Kidney epithelial cell (primary cell): ENCODE results near the gene RAB37. TPM values are rescaled to one million over a fixed set of nuclear protein-coding genes. Genes with fewer than 3 reads are reported as not detected.

Source experiments
- DNase-seq: peaks from one replicate; pipeline ENCODE4 v3.0.0-alpha.2; 2010; ENCODE audit warnings: low read depth
- H3K27me3 ChIP-seq: 2 replicates; pipeline ENCODE4 v1.6.0; 2011; ENCODE audit warnings: low read length; ENCODE audit not compliant: control insufficient read depth, insufficient read depth
- H3K36me3 ChIP-seq: 2 replicates; pipeline ENCODE4 v1.5.1; 2011; ENCODE audit warnings: low read length; ENCODE audit not compliant: control insufficient read depth, insufficient read depth
- H3K4me3 ChIP-seq: 2 replicates; pipeline ENCODE4 v1.5.1; 2011; ENCODE audit warnings: low read depth, mild to moderate bottlenecking, control low read depth, low read length
- CTCF ChIP-seq: IDR thresholded peaks from 2 replicates; pipeline ENCODE4 v1.5.1; 2011; ENCODE audit warnings: mild to moderate bottlenecking, moderate library complexity, low read length, control low read depth, inconsistent platforms; ENCODE audit not compliant: insufficient read depth, poor library complexity, severe bottlenecking
- total RNA-seq: library from RNA; depleted of rRNA; stranded (reverse); fragments of >200 nt; gene quantifications from 2 replicates; pipeline ENCODE4 v1.2.3, GENCODE V29; 2015

Gene RAB37
- total RNA-seq, 1 donor from 2014 or later = not detected

- Histone ChIP-seq H3K4me3 (no peak overlapping the region), H3K27me3 (peaks cover 50% of the 10 kb centered on the region), H3K36me3 (no peaks in the 10 kb centered on the region)
- DNase-seq = no peak
- TF ChIP-seq CTCF = no peak
Observed at GRCh38 chr17:74739227-74739831, 2.3 kb downstream of the RAB37 start.

GRCh38 chr17:74740173-74740572, 3.1 kb downstream of the RAB37 start:
- peaks cover 46% of the 10 kb centered on the region for H3K27me3 ChIP-seq
- H3K4me3 ChIP-seq = no peak overlapping the region
- H3K36me3 ChIP-seq = no peaks in the 10 kb centered on the region
- no peak for TF ChIP-seq CTCF
- no peak for DNase-seq

- TF ChIP-seq CTCF = no peak
- no peak overlapping the region for H3K4me3 ChIP-seq
- peaks cover 40% of the 10 kb centered on the region for H3K27me3 ChIP-seq
- no peak for DNase-seq
- no peaks in the 10 kb centered on the region for H3K36me3 ChIP-seq
Observed at GRCh38 chr17:74740641-74741387, 3.8 kb downstream of the RAB37 start.

- no peak for DNase-seq
- Histone ChIP-seq H3K4me3 (no peak overlapping the region), H3K27me3 (peaks cover 27% of the 10 kb centered on the region), H3K36me3 (no peaks in the 10 kb centered on the region)
- no peak for TF ChIP-seq CTCF
Observed at GRCh38 chr17:74742153-74742515, 5.1 kb downstream of the RAB37 start.

GRCh38 chr17:74742978-74743545, 6.0 kb downstream of the RAB37 start:
- peaks cover 17% of the 10 kb centered on the region for H3K27me3 ChIP-seq
- H3K36me3 ChIP-seq = no peaks in the 10 kb centered on the region
- DNase-seq = no peak
- no peak overlapping the region for H3K4me3 ChIP-seq
- no peak for TF ChIP-seq CTCF

- TF ChIP-seq CTCF = no peak
- peaks cover 10% of the 10 kb centered on the region for H3K27me3 ChIP-seq
- no peak for DNase-seq
- no peak overlapping the region for H3K4me3 ChIP-seq
- H3K36me3 ChIP-seq = no peaks in the 10 kb centered on the region
Observed at GRCh38 chr17:74743755-74744154, 6.7 kb downstream of the RAB37 start.
